HEK293 (cell line): Measurements from ENCODE around the gene HADHA.

Experiments
- CTCF ChIA-PET: fragments of 350-600 bp; formaldehyde crosslinking; extraction: SDS; loops from one replicate; lab custom pipeline; 2021; ENCODE audit warnings: antibody characterized with exemption; lab: Yijun Ruan, JAX
- POLR2A ChIA-PET: fragments of 300-600 bp; formaldehyde crosslinking; extraction: SDS; loops from one replicate; lab custom pipeline; 2020; ENCODE audit warnings: antibody characterized with exemption, inconsistent platforms; lab: Yijun Ruan, JAX
- H3K27ac ChIP-seq: fragments of 200-500 bp; sonication (Bioruptor generic); 2 replicates; pipeline ENCODE4 v1.5.1; 2014; ENCODE audit warnings: low read depth, low read length, control low read depth, inconsistent platforms; ENCODE audit errors: extremely low read depth
- H3K36me3 ChIP-seq, 2 experiments: fragments of 200-500 bp in 1 of 2; sonication (Bioruptor generic) in 1 of 2; 1 replicate in 1 of 2; 2 replicates in 1 of 2; pipeline ENCODE4 v1.5.1; 2014 to 2017; ENCODE audit warnings: inconsistent platforms in 2 of 2, low read length in 2 of 2; ENCODE audit not compliant: control insufficient read depth in 2 of 2, insufficient read depth in 1 of 2
- H3K4me1 ChIP-seq: fragments of 200-500 bp; sonication (Bioruptor generic); 2 replicates; pipeline ENCODE4 v1.5.1; 2014; ENCODE audit warnings: mild to moderate bottlenecking, low read length, inconsistent platforms; ENCODE audit not compliant: control insufficient read depth, insufficient read depth
- H3K4me3 ChIP-seq: 2 replicates; pipeline ENCODE4 v1.5.1; 2011; ENCODE audit warnings: low read depth, mild to moderate bottlenecking, control low read depth, low read length, moderate library complexity
- H3K9me3 ChIP-seq: fragments of 200-500 bp; sonication (Bioruptor generic); 2 replicates; pipeline ENCODE4 v1.5.1; 2014; ENCODE audit warnings: low read depth, low read length, inconsistent platforms; ENCODE audit not compliant: control insufficient read depth, insufficient read depth
- SCRT2 ChIP-seq: fragments of 450-650 bp; formaldehyde crosslinking; IDR thresholded peaks from 2 replicates; pipeline ENCODE4 v1.5.1; 2016; ENCODE audit warnings: missing biosample characterization, missing genetic modification characterization
- SP3 ChIP-seq: fragments of 450-650 bp; formaldehyde crosslinking; IDR thresholded peaks from 2 replicates; pipeline ENCODE4 v1.5.1; 2016; ENCODE audit warnings: missing biosample characterization, missing genetic modification characterization
- ZNF292 ChIP-seq: fragments of 450-650 bp; formaldehyde crosslinking; IDR thresholded peaks from 2 replicates; pipeline ENCODE4 v1.5.1; 2016; ENCODE audit warnings: low read depth, missing biosample characterization, missing genetic modification characterization, borderline replicate concordance
- ZNF530 ChIP-seq: fragments of 450-650 bp; formaldehyde crosslinking; IDR thresholded peaks from 2 replicates; pipeline ENCODE4 v1.5.1; 2016; ENCODE audit warnings: low read depth, missing biosample characterization, missing genetic modification characterization
- ZNF549 ChIP-seq: fragments of 450-650 bp; IDR thresholded peaks from 2 replicates; pipeline ENCODE4 v1.5.1; 2018; ENCODE audit warnings: missing biosample characterization, missing genetic modification characterization, mild to moderate bottlenecking, inconsistent platforms, moderate library complexity
- ZNF654 ChIP-seq: fragments of 450-650 bp; formaldehyde crosslinking; IDR thresholded peaks from 2 replicates; pipeline ENCODE4 v1.5.1; 2016; ENCODE audit warnings: low read depth, missing biosample characterization, missing genetic modification characterization
- TF ChIP-seq, protein P1 (sequence below): fragments of 450-650 bp; formaldehyde crosslinking; IDR thresholded peaks from 2 replicates; pipeline ENCODE4 v1.5.1; 2016; ENCODE audit warnings: missing biosample characterization, missing genetic modification characterization
- TF ChIP-seq, protein P2 (sequence below): fragments of 450-650 bp; formaldehyde crosslinking; IDR thresholded peaks from 2 replicates; pipeline ENCODE4 v1.5.1; 2016; ENCODE audit warnings: missing biosample characterization, missing genetic modification characterization, borderline replicate concordance
- TF ChIP-seq, protein P3 (sequence below): fragments of 450-650 bp; formaldehyde crosslinking; IDR thresholded peaks from 2 replicates; pipeline ENCODE4 v1.5.1; 2016; ENCODE audit warnings: missing biosample characterization, missing genetic modification characterization, borderline replicate concordance
- TF ChIP-seq, protein P4 (sequence below): fragments of 450-650 bp; formaldehyde crosslinking; IDR thresholded peaks from 2 replicates; pipeline ENCODE4 v1.5.1; 2016; ENCODE audit warnings: missing biosample characterization, missing genetic modification characterization

The HADHA gene

DNA sequence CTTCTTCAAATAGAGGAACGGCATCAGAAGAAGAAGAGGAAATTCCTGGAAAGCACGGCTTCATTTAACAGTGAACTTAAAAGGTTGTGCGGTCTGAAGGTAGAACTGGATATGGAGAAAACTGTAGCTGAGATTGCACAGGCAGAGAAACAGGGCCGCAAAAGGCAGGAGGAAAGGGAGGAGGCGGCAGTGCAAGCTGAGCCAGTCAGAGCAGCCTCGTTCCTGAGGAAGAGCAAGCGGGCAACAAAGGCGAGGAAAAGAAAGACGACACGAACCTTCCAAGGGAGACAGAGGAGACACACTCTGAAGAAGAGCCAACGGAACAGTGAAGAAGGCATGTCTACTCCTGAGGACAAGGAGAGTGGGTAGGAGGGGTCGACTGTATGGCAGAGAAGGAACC, 94.2 kb downstream of the HADHA start:
- ChIA-PET CTCF (interaction anchor here (0.6 to 0.8 kb wide), 4 partner anchors 10 to 199 kb away, joined by 3 to 5 read pairs (median 3); no protein-coding TSS in a partner anchor), POLR2A (no interaction called here)
- TF ChIP-seq SCRT2 (tag by site-specific recombination) (0 out of 2 replicates have a peak, but pooled peaks have one; percentile 16), ZNF549 (no peak), ZNF292 (no peak)
- TF ChIP-seq, all 188 proteins: peak for 1
- H3K4me1 ChIP-seq: no peaks in the 10 kb centered on the region
- H3K9me3 ChIP-seq: no peaks in the 10 kb centered on the region
- no peaks in the 10 kb centered on the region for H3K36me3 ChIP-seq
- no peak overlapping the region for H3K4me3 ChIP-seq
- H3K27ac ChIP-seq: no peak overlapping the region

- Histone ChIP-seq H3K4me1 (0 out of 2 replicates have a peak, but pooled peaks cover 5% of the 10 kb centered on the region), H3K9me3 (no peaks in the 10 kb centered on the region)
- no peak for TF ChIP-seq ZNF530 (tag by site-specific recombination)
- TF ChIP-seq, protein P1, sequence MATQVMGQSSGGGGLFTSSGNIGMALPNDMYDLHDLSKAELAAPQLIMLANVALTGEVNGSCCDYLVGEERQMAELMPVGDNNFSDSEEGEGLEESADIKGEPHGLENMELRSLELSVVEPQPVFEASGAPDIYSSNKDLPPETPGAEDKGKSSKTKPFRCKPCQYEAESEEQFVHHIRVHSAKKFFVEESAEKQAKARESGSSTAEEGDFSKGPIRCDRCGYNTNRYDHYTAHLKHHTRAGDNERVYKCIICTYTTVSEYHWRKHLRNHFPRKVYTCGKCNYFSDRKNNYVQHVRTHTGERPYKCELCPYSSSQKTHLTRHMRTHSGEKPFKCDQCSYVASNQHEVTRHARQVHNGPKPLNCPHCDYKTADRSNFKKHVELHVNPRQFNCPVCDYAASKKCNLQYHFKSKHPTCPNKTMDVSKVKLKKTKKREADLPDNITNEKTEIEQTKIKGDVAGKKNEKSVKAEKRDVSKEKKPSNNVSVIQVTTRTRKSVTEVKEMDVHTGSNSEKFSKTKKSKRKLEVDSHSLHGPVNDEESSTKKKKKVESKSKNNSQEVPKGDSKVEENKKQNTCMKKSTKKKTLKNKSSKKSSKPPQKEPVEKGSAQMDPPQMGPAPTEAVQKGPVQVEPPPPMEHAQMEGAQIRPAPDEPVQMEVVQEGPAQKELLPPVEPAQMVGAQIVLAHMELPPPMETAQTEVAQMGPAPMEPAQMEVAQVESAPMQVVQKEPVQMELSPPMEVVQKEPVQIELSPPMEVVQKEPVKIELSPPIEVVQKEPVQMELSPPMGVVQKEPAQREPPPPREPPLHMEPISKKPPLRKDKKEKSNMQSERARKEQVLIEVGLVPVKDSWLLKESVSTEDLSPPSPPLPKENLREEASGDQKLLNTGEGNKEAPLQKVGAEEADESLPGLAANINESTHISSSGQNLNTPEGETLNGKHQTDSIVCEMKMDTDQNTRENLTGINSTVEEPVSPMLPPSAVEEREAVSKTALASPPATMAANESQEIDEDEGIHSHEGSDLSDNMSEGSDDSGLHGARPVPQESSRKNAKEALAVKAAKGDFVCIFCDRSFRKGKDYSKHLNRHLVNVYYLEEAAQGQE (tag by site-specific recombination): peak; percentile 90
- TF ChIP-seq, all 188 proteins: peak for 1
- H3K36me3 ChIP-seq: no peaks in the 10 kb centered on the region
- no peak overlapping the region for H3K27ac ChIP-seq
- no peak overlapping the region for H3K4me3 ChIP-seq
- ChIA-PET CTCF (interaction anchor here (0.6 to 5.4 kb wide), 5 partner anchors 60 to 296 kb away, joined by 3 to 70 read pairs (median 4); no protein-coding TSS in a partner anchor), POLR2A (no interaction called here)
These were observed 95.9 kb downstream of the HADHA start for GRCh38 chr2:26148501-26148900.

GRCh38 chr2:26144953-26145680, 99.3 kb downstream of the HADHA start:
- H3K4me3 ChIP-seq: no peak overlapping the region
- H3K36me3 ChIP-seq: no peaks in the 10 kb centered on the region
- H3K9me3 ChIP-seq: no peaks in the 10 kb centered on the region
- TF ChIP-seq SP3 (tag by site-specific recombination) (0 out of 2 replicates have a peak, but pooled peaks have one; percentile 17), ZNF654 (peak; percentile 77)
- TF ChIP-seq, protein P2, sequence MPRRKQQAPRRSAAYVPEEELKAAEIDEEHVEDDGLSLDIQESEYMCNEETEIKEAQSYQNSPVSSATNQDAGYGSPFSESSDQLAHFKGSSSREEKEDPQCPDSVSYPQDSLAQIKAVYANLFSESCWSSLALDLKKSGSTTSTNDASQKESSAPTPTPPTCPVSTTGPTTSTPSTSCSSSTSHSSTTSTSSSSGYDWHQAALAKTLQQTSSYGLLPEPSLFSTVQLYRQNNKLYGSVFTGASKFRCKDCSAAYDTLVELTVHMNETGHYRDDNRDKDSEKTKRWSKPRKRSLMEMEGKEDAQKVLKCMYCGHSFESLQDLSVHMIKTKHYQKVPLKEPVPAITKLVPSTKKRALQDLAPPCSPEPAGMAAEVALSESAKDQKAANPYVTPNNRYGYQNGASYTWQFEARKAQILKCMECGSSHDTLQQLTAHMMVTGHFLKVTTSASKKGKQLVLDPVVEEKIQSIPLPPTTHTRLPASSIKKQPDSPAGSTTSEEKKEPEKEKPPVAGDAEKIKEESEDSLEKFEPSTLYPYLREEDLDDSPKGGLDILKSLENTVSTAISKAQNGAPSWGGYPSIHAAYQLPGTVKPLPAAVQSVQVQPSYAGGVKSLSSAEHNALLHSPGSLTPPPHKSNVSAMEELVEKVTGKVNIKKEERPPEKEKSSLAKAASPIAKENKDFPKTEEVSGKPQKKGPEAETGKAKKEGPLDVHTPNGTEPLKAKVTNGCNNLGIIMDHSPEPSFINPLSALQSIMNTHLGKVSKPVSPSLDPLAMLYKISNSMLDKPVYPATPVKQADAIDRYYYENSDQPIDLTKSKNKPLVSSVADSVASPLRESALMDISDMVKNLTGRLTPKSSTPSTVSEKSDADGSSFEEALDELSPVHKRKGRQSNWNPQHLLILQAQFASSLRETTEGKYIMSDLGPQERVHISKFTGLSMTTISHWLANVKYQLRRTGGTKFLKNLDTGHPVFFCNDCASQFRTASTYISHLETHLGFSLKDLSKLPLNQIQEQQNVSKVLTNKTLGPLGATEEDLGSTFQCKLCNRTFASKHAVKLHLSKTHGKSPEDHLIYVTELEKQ (tag by site-specific recombination): no peak
- TF ChIP-seq, protein P3, sequence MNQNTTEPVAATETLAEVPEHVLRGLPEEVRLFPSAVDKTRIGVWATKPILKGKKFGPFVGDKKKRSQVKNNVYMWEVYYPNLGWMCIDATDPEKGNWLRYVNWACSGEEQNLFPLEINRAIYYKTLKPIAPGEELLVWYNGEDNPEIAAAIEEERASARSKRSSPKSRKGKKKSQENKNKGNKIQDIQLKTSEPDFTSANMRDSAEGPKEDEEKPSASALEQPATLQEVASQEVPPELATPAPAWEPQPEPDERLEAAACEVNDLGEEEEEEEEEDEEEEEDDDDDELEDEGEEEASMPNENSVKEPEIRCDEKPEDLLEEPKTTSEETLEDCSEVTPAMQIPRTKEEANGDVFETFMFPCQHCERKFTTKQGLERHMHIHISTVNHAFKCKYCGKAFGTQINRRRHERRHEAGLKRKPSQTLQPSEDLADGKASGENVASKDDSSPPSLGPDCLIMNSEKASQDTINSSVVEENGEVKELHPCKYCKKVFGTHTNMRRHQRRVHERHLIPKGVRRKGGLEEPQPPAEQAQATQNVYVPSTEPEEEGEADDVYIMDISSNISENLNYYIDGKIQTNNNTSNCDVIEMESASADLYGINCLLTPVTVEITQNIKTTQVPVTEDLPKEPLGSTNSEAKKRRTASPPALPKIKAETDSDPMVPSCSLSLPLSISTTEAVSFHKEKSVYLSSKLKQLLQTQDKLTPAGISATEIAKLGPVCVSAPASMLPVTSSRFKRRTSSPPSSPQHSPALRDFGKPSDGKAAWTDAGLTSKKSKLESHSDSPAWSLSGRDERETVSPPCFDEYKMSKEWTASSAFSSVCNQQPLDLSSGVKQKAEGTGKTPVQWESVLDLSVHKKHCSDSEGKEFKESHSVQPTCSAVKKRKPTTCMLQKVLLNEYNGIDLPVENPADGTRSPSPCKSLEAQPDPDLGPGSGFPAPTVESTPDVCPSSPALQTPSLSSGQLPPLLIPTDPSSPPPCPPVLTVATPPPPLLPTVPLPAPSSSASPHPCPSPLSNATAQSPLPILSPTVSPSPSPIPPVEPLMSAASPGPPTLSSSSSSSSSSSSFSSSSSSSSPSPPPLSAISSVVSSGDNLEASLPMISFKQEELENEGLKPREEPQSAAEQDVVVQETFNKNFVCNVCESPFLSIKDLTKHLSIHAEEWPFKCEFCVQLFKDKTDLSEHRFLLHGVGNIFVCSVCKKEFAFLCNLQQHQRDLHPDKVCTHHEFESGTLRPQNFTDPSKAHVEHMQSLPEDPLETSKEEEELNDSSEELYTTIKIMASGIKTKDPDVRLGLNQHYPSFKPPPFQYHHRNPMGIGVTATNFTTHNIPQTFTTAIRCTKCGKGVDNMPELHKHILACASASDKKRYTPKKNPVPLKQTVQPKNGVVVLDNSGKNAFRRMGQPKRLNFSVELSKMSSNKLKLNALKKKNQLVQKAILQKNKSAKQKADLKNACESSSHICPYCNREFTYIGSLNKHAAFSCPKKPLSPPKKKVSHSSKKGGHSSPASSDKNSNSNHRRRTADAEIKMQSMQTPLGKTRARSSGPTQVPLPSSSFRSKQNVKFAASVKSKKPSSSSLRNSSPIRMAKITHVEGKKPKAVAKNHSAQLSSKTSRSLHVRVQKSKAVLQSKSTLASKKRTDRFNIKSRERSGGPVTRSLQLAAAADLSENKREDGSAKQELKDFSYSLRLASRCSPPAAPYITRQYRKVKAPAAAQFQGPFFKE: no peak
- TF ChIP-seq, protein P4, sequence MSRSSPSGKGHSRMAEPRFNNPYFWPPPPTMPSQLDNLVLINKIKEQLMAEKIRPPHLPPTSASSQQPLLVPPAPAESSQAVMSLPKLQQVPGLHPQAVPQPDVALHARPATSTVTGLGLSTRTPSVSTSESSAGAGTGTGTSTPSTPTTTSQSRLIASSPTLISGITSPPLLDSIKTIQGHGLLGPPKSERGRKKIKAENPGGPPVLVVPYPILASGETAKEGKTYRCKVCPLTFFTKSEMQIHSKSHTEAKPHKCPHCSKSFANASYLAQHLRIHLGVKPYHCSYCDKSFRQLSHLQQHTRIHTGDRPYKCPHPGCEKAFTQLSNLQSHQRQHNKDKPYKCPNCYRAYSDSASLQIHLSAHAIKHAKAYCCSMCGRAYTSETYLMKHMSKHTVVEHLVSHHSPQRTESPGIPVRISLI (tag by site-specific recombination): peak; percentile 64; the same call in 1 of the 2 replicates
- TF ChIP-seq, all 188 proteins: peak for 3
- POLR2A ChIA-PET: no interaction called here
- no peak overlapping the region for H3K27ac ChIP-seq
- CTCF ChIA-PET: interaction anchor here (0.5 to 5.4 kb wide), 40 partner anchors 9 to 538 kb away, joined by 3 to 70 read pairs (median 3); partner anchors contain the start of gene KIF3C
- 0 out of 2 replicates have a peak, but pooled peaks cover 5% of the 10 kb centered on the region for H3K4me1 ChIP-seq
